ENCODE measurements around the gene CTNND1. TPM values are rescaled to one million over a fixed set of nuclear protein-coding genes. Genes with fewer than 3 reads are reported as not detected.

Gene CTNND1
- total RNA-seq, 1 donor from 2014 or later, result 187 TPM

DNA sequence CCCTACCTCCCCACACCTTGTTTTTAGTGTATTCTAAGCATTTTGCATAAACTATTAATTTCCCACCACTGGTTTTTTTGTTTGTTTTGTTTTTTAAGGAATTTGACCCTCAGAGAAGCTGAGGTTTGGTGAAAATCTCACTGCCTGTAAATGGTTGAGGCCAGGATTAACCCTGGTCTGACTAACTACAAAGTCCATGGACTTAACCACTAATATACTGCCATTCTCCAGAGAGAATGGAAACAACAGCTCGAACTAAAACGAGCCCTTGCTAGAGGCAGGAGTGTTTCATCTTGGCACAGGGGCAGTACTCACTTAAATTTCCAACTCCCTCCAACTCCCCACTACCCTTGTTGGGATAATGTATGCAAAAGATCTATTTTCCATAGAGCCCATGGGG is 3.0 kb downstream of the CTNND1 start:
- Mint-ChIP-seq H3K4me1 (ENCODE audit: unreplicated experiment) (peaks cover 26% of the 10 kb centered on the region), H3K27me3 (no peaks in the 10 kb centered on the region), H3K4me3 (peak overlapping the region; percentile 99), H3K27ac (peak overlapping the region; percentile 100), H3K9me3 (peaks cover 5% of the 10 kb centered on the region), H3K36me3 (peaks cover 18% of the 10 kb centered on the region)
- DNase-seq (ENCODE audit: extremely low spot score, unreplicated experiment), result no peak
- TF ChIP-seq CTCF (conservative IDR thresholded peaks at IDR 0.05), result no peak

- H3K27ac Mint-ChIP-seq, result peak overlapping the region; percentile 100
- peaks cover 30% of the 10 kb centered on the region for H3K4me1 Mint-ChIP-seq (ENCODE audit: unreplicated experiment)
- TF ChIP-seq CTCF (conservative IDR thresholded peaks at IDR 0.05), result no peak
- H3K27me3 Mint-ChIP-seq, result no peaks in the 10 kb centered on the region
- H3K36me3 Mint-ChIP-seq, result peaks cover 22% of the 10 kb centered on the region
- H3K4me3 Mint-ChIP-seq, result peak overlapping the region; percentile 99
- peaks cover 5% of the 10 kb centered on the region for H3K9me3 Mint-ChIP-seq
- no peak for DNase-seq (ENCODE audit: extremely low spot score, unreplicated experiment)
Observed at GRCh38 chr11:57764972-57765371, 3.4 kb downstream of the CTNND1 start.

GRCh38 chr11:57770793-57771192 is 9.2 kb downstream of the CTNND1 start:
- Mint-ChIP-seq H3K4me1 (ENCODE audit: unreplicated experiment) (peaks cover 48% of the 10 kb centered on the region), H3K9me3 (peaks cover 5% of the 10 kb centered on the region), H3K27ac (peak overlapping the region; percentile 88), H3K4me3 (no peak overlapping the region), H3K36me3 (peaks cover 27% of the 10 kb centered on the region), H3K27me3 (no peaks in the 10 kb centered on the region)
- no peak for DNase-seq (ENCODE audit: extremely low spot score, unreplicated experiment)
- no peak for TF ChIP-seq CTCF (conservative IDR thresholded peaks at IDR 0.05)

GRCh38 chr11:57771365-57771764 is 9.8 kb downstream of the CTNND1 start:
- no peaks in the 10 kb centered on the region for H3K27me3 Mint-ChIP-seq
- H3K27ac Mint-ChIP-seq, result peak overlapping the region; percentile 88
- H3K4me3 Mint-ChIP-seq, result no peak overlapping the region
- H3K9me3 Mint-ChIP-seq, result peaks cover 4% of the 10 kb centered on the region
- peaks cover 26% of the 10 kb centered on the region for H3K36me3 Mint-ChIP-seq
- TF ChIP-seq CTCF (conservative IDR thresholded peaks at IDR 0.05), result no peak
- peaks cover 51% of the 10 kb centered on the region for H3K4me1 Mint-ChIP-seq (ENCODE audit: unreplicated experiment)
- no peak for DNase-seq (ENCODE audit: extremely low spot score, unreplicated experiment)

- peaks cover 58% of the 10 kb centered on the region for H3K4me1 Mint-ChIP-seq (ENCODE audit: unreplicated experiment)
- H3K9me3 Mint-ChIP-seq, result no peaks in the 10 kb centered on the region
Observed at GRCh38 chr11:57772562-57772961, 11.0 kb downstream of the CTNND1 start.

More at GRCh38 chr11:57772562-57772961, 11.0 kb downstream of the CTNND1 start:
- peaks cover 17% of the 10 kb centered on the region for H3K36me3 Mint-ChIP-seq
- TF ChIP-seq CTCF (conservative IDR thresholded peaks at IDR 0.05), result no peak
- DNase-seq (ENCODE audit: extremely low spot score, unreplicated experiment), result no peak
- H3K4me3 Mint-ChIP-seq, result peak overlapping the region; percentile 76
- H3K27me3 Mint-ChIP-seq, result no peaks in the 10 kb centered on the region
- peak overlapping the region; percentile 88 for H3K27ac Mint-ChIP-seq

Data from type B pancreatic cell (in vitro differentiated cells).